NCI-H1436 (cell line): ENCODE measurements around the gene ADRA2C.
"Not testable (repeated sequence)": the region's sequence is repeated elsewhere in the genome, so short reads cannot be mapped to it uniquely, and the experiment has no call there.

ENCODE experiments used
- DNase-seq: peaks from one replicate; lab custom pipeline; 2025; lab: John Stamatoyannopoulos, UW

The ADRA2C gene

GRCh38 chr4:3813151-3814052 lies 47.2 kb downstream of the ADRA2C start:
- no peak for DNase-seq

- DNase-seq = no peak
Measured at GRCh38 chr4:3814053-3814570, 47.9 kb downstream of the ADRA2C start.

- not testable (repeated sequence) for DNase-seq
Measured at GRCh38 chr4:3814838-3815237, 48.7 kb downstream of the ADRA2C start.

- no peak for DNase-seq
Measured at GRCh38 chr4:3816256-3816825, 50.2 kb downstream of the ADRA2C start.

- DNase-seq = no peak
Measured at GRCh38 chr4:3816983-3817960, 51.1 kb downstream of the ADRA2C start.
